HCT116 (cell line): ENCODE data around the gene JAG1. TPM values are rescaled to one million over a fixed set of nuclear protein-coding genes. Genes with fewer than 3 reads are reported as not detected.

Source experiments
- ATAC-seq: fragments of 200-7000 bp; cut with Tn5 transposase; 2 replicates; pipeline ENCODE4 v1.9.1; 2020; ENCODE audit warnings: mild to moderate bottlenecking, moderate library complexity
- BruUV-seq: library from RNA; stranded (reverse); fragments of 400-500 nt; replicated peaks from 2 replicates; lab custom pipeline; 2021; lab: Mats Ljungman, UMichigan
- CTCF ChIA-PET: fragments of 300-600 bp; sonication (Branson Sonifier 250); formaldehyde crosslinking; loops from one replicate; lab custom pipeline; 2021; ENCODE audit warnings: antibody characterized with exemption; lab: Charles Lee
- POLR2A ChIA-PET: fragments of 300-600, 350-600 bp; sonication (Branson Sonifier 250); formaldehyde crosslinking; loops from one replicate; lab custom pipeline; 2021; ENCODE audit warnings: antibody characterized with exemption; lab: Charles Lee
- RAD21 ChIA-PET, 2 experiments: fragments of 300-600 bp; sonication (Branson Sonifier 250); formaldehyde crosslinking; loops; one replicate each; lab custom pipeline; 2023; ENCODE audit warnings: low total read pairs in 2 of 2; ENCODE audit not compliant: uncharacterized antibody in 2 of 2, unreplicated experiment in 2 of 2, low non-redundant PET in 1 of 2; lab: Charles Lee
- DNase-seq: peaks from one replicate; pipeline ENCODE4 v3.0.0-alpha.2; 2010; ENCODE audit warnings: low read depth, low spot score
- H2AFZ ChIP-seq: fragments of 200-600 bp; shearing (Covaris generic), sonication (generic); 2 replicates; pipeline ENCODE4 v1.6.1; 2017; ENCODE audit warnings: low read depth, mixed run types, mixed read lengths, antibody characterized with exemption, low read length; ENCODE audit not compliant: poor library complexity, severe bottlenecking
- H3K27ac ChIP-seq: 2 replicates; pipeline ENCODE4 v1.5.1; 2012; ENCODE audit warnings: low read depth, low read length
- H3K27me3 ChIP-seq: fragments of 200-600 bp; sonication (generic); 2 replicates; pipeline ENCODE4 v1.6.1; 2016; ENCODE audit warnings: mixed run types, low read length, mixed read lengths; ENCODE audit not compliant: insufficient read depth
- H3K36me3 ChIP-seq, 2 experiments: fragments of 200-500 bp in 1 of 2; fragments of 200-600 bp in 1 of 2; sonication (Bioruptor generic) in 1 of 2; sonication (generic) in 1 of 2; 2 replicates each; pipeline versions ENCODE4 v1.5.1 to v1.6.1; 2014 to 2016; ENCODE audit warnings: low read length in 2 of 2, inconsistent platforms in 1 of 2, mixed read lengths in 1 of 2, mixed run types in 1 of 2; ENCODE audit not compliant: insufficient read depth in 2 of 2, control insufficient read depth in 1 of 2
- H3K4me1 ChIP-seq, 2 experiments: fragments of 200-600 bp in 1 of 2; sonication (generic) in 1 of 2; 2 replicates each; pipeline versions ENCODE4 v1.5.1 to v1.6.1; 2012 to 2017; ENCODE audit warnings: low read length in 2 of 2, inconsistent platforms in 1 of 2, mild to moderate bottlenecking in 1 of 2, mixed read lengths in 1 of 2, mixed run types in 1 of 2, moderate library complexity in 1 of 2; ENCODE audit not compliant: insufficient read depth in 2 of 2, control insufficient read depth in 1 of 2
- H3K4me2 ChIP-seq: fragments of 200-600 bp; sonication (generic); 2 replicates; pipeline ENCODE4 v1.6.1; 2017; ENCODE audit warnings: mixed run types, low read length, mixed read lengths
- H3K4me3 ChIP-seq, 2 experiments: fragments of 200-600 bp in 1 of 2; sonication (generic) in 1 of 2; replicated peaks in 1 of 2; 2 replicates each; pipeline ENCODE4 v1.5.1; 2011 to 2016; ENCODE audit warnings: low read length in 2 of 2, control low read depth in 1 of 2, low read depth in 1 of 2, mild to moderate bottlenecking in 1 of 2, mixed read lengths in 1 of 2, mixed run types in 1 of 2
- H3K79me2 ChIP-seq: fragments of 200-600 bp; sonication (generic); 2 replicates; pipeline ENCODE4 v1.6.1; 2017; ENCODE audit warnings: mild to moderate bottlenecking, mixed run types, low read length, moderate library complexity, mixed read lengths; ENCODE audit not compliant: insufficient read depth
- H3K9ac ChIP-seq: fragments of 200-600 bp; sonication (generic); 2 replicates; pipeline ENCODE4 v1.6.1; 2016; ENCODE audit warnings: low read length, mixed read lengths
- H3K9me2 ChIP-seq: fragments of 200-600 bp; sonication (generic), shearing (Covaris generic); 2 replicates; pipeline ENCODE4 v1.6.1; 2017; ENCODE audit warnings: mixed run types, mild to moderate bottlenecking, moderate library complexity; ENCODE audit not compliant: insufficient read depth
- H3K9me3 ChIP-seq, 2 experiments: fragments of 200-500 bp in 1 of 2; fragments of 200-600 bp in 1 of 2; sonication (Bioruptor generic) in 1 of 2; sonication (generic) in 1 of 2; 2 replicates each; pipeline ENCODE4 v1.6.1; 2014 to 2017; ENCODE audit warnings: low read length in 2 of 2, mixed read lengths in 2 of 2, inconsistent platforms in 1 of 2, low read depth in 1 of 2, mild to moderate bottlenecking in 1 of 2, mixed run types in 1 of 2, moderate library complexity in 1 of 2; ENCODE audit not compliant: control insufficient read depth in 1 of 2, insufficient read depth in 1 of 2
- H4K20me1 ChIP-seq: fragments of 200-600 bp; sonication (generic), shearing (Covaris generic); 2 replicates; pipeline ENCODE4 v1.6.1; 2017; ENCODE audit warnings: mixed run types, mild to moderate bottlenecking, moderate library complexity; ENCODE audit not compliant: insufficient read depth
- CTCF ChIP-seq, 3 experiments: fragments of 200-600 bp in 1 of 3; sonication (generic) in 1 of 3; IDR thresholded peaks in 2 of 3; conservative IDR thresholded peaks in 1 of 3; 2 replicates each; pipeline ENCODE4 v1.5.1; 2012 to 2017; ENCODE audit warnings: low read depth in 2 of 3, low read length in 2 of 3, antibody characterized with exemption in 1 of 3, borderline replicate concordance in 1 of 3, control low read depth in 1 of 3, mild to moderate bottlenecking in 1 of 3, mixed read lengths in 1 of 3, mixed run types in 1 of 3, moderate library complexity in 1 of 3; ENCODE audit not compliant: insufficient read depth in 1 of 3
- EZH2 ChIP-seq: fragments of 200-600 bp; sonication (generic); IDR thresholded peaks from 2 replicates; pipeline ENCODE4 v1.6.1; 2017; ENCODE audit warnings: antibody characterized with exemption, mixed run types
- POLR2AphosphoS5 ChIP-seq: IDR thresholded peaks from 2 replicates; pipeline ENCODE4 v1.6.1; 2011; ENCODE audit warnings: mild to moderate bottlenecking, low read depth, low read length, moderate library complexity
- TCF7L2 ChIP-seq: IDR thresholded peaks from 2 replicates; pipeline ENCODE4 v1.7.0; 2011; ENCODE audit warnings: borderline replicate concordance, inconsistent platforms; ENCODE audit not compliant: insufficient read depth, insufficient read length; ENCODE audit errors: extremely low read depth
- ZFX ChIP-seq: fragments of 450-650 bp; IDR thresholded peaks from 2 replicates; pipeline ENCODE4 v1.6.1; 2017
- intact Hi-C: fragments of 100-400 bp; cut with micrococcal nuclease; formaldehyde crosslinking; loops from 2 replicates; pipeline ENCODE4 v1.10.0; 2022
- total RNA-seq: library from RNA; stranded (reverse); gene quantifications from one replicate; pipeline ENCODE4 v1.2.1, GENCODE V29; 2021; ENCODE audit not compliant: unreplicated experiment
- TF ChIP-seq, protein P1 (sequence below): IDR thresholded peaks from 2 replicates; pipeline ENCODE4 v1.6.1; 2012

Gene JAG1
- total RNA-seq, 1 experiment from 2014 or later, result 31.9 TPM

DNA sequence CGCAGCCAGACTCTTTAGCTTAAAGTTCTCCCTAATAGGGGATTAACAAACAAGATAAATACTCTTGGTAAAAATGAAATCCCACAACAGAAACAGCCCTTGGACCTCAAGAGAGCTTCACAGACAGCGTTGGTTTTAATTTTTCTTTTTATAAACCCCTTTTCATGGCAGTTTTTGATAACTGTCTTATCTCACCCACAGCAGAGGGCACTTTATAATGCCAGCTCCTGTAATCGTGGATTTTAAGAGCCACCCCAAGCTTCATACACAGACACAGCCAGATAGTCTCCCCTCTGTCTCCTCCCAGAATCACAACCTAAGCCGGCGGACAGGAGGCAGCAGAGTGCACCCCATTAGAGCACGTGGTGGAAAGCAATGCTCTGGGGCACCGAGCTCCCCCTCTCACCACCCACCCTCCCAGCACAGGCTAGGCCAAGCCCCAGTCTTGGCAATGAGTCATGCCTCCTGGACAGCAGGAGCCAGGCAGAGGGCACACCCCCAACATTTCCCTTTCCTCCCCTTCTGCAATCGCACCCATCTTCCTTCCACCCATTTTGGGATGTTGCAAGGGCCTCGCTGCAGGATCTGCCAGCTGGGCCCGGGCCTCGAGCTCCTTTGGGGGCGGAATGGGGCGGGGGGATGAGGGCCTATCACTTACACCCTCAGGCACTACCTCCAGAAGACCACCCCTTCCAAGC lies 2.4 kb downstream of the JAG1 start (continued):
- TF ChIP-seq POLR2AphosphoS5 (peak; percentile 38; the same call in 1 of the 2 replicates), TCF7L2 (no peak), EZH2 (no peak)
- TF ChIP-seq, protein P1, sequence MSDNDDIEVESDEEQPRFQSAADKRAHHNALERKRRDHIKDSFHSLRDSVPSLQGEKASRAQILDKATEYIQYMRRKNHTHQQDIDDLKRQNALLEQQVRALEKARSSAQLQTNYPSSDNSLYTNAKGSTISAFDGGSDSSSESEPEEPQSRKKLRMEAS, result peak; percentile 97
- TF ChIP-seq, all 23 proteins: peak for 9

GRCh38 chr20:10670501-10671220 lies 3.1 kb downstream of the JAG1 start:
- no peaks in the 10 kb centered on the region for H3K9me3 ChIP-seq
- H3K4me1 ChIP-seq, result peaks cover 19 to 26% of the 10 kb centered on the region in 2 experiments
- no peak for ATAC-seq
- BruUV-seq, result no TSS peak
- intact Hi-C loops, result loop anchor here (5.0 to 10.0 kb wide), 4 partner anchors 118 to 872 kb away; partner anchors contain the start of genes MKKS and SLX4IP
- no peaks in the 10 kb centered on the region for H4K20me1 ChIP-seq
- ChIA-PET POLR2A (interaction anchor here (0.6 to 1.4 kb wide), 2 partner anchors 534 to 623 kb away, joined by 3 read pairs; no protein-coding TSS in a partner anchor), CTCF (interaction anchor here (0.8 to 1.7 kb wide), 4 partner anchors 13 to 596 kb away, joined by 3 to 8 read pairs (median 3); no protein-coding TSS in a partner anchor), RAD21 (no interaction called here)
- no peak overlapping the region for H2AFZ ChIP-seq
- peak overlapping the region; percentile 6; the same call in 1 of the 2 replicates for H3K27ac ChIP-seq
- no peaks in the 10 kb centered on the region for H3K9me2 ChIP-seq
- no peak overlapping the region for H3K4me3 ChIP-seq
- TF ChIP-seq ZFX (no peak), CTCF (IDR thresholded peaks at IDR 0.05 in 2 of 3, conservative IDR thresholded peaks at IDR 0.05 in 1 of 3; ENCODE audit: borderline replicate concordance in 1 of 3, insufficient read depth in 1 of 3, low read depth in 2 of 3, low read length in 2 of 3) (0 out of 6 replicates have a peak, but pooled peaks of 1 of the 3 experiments have one; percentile 0)
- H3K27me3 ChIP-seq, result no peaks in the 10 kb centered on the region
- peak overlapping the region; percentile 83; the same call in 1 of the 2 replicates for H3K9ac ChIP-seq
- H3K36me3 ChIP-seq, result peaks cover 4 to 17% of the 10 kb centered on the region in 2 experiments
- no peak for DNase-seq
- peaks cover 38% of the 10 kb centered on the region; the same call in 1 of the 2 replicates for H3K79me2 ChIP-seq
- peak overlapping the region; percentile 87 for H3K4me2 ChIP-seq
